Germinal center (tissue), 1 donor: ENCODE results near the gene ELF4.
"Not testable (repeated sequence)": the region's sequence is repeated elsewhere in the genome, so short reads cannot be mapped to it uniquely, and the experiment has no call there.

Experiments used
- DNase-seq: peaks from one replicate; pipeline ENCODE4 v3.0.0; 2012; ENCODE audit warnings: mixed read lengths, low spot score

ELF4 gene

GRCh38 chrX:130110379-130111219 is at the start of gene ELF4:
TSS of gene ELF4 (minus strand) at chrX:130110497. CDS start at chrX:130081330, 29,167 bp downstream.
- DNase-seq = peak; percentile 71

GRCh38 chrX:130159776-130160175 is 49.5 kb upstream of the ELF4 start:
- no peak for DNase-seq

GRCh38 chrX:130158311-130158710 is 48.0 kb upstream of the ELF4 start:
- DNase-seq = no peak

- no peak for DNase-seq
These were observed 45.3 kb upstream of the ELF4 start for GRCh38 chrX:130155564-130155963.

- DNase-seq = no peak
These were observed 37.3 kb upstream of the ELF4 start for GRCh38 chrX:130147631-130148030.

- DNase-seq = no peak
These were observed 34.8 kb upstream of the ELF4 start for GRCh38 chrX:130145123-130145522.

GRCh38 chrX:130144509-130144908 is 34.2 kb upstream of the ELF4 start:
- DNase-seq = no peak

- no peak for DNase-seq
These were observed 29.3 kb upstream of the ELF4 start for GRCh38 chrX:130139474-130140201.

GRCh38 chrX:130136961-130137360 is 26.7 kb upstream of the ELF4 start:
- DNase-seq = no peak

- DNase-seq = no peak
These were observed 26.2 kb upstream of the ELF4 start for GRCh38 chrX:130136496-130136895.

GRCh38 chrX:130130990-130131389 is 20.7 kb upstream of the ELF4 start:
- no peak for DNase-seq

- no peak for DNase-seq
These were observed 15.0 kb upstream of the ELF4 start for GRCh38 chrX:130125091-130125874.

GRCh38 chrX:130124577-130124976 is 14.3 kb upstream of the ELF4 start:
- no peak for DNase-seq

GRCh38 chrX:130121505-130121800 is 11.2 kb upstream of the ELF4 start:
- DNase-seq = no peak

GRCh38 chrX:130120746-130121504 is 10.6 kb upstream of the ELF4 start:
- peak; percentile 71 for DNase-seq

GRCh38 chrX:130120321-130120731 is 10.0 kb upstream of the ELF4 start:
- DNase-seq = peak; percentile 51

- no peak for DNase-seq
These were observed 9.1 kb upstream of the ELF4 start for GRCh38 chrX:130119312-130119898.

GRCh38 chrX:130118441-130119311 is 8.4 kb upstream of the ELF4 start:
- no peak for DNase-seq

- no peak for DNase-seq
These were observed 6.9 kb upstream of the ELF4 start for GRCh38 chrX:130117166-130117565.

- not testable (repeated sequence) for DNase-seq
These were observed 5.0 kb upstream of the ELF4 start for GRCh38 chrX:130115119-130115885.
